ENCODE data around the gene EML4. TPM values are rescaled to one million over a fixed set of nuclear protein-coding genes. Genes with fewer than 3 reads are reported as not detected.

EML4 gene, protein sequence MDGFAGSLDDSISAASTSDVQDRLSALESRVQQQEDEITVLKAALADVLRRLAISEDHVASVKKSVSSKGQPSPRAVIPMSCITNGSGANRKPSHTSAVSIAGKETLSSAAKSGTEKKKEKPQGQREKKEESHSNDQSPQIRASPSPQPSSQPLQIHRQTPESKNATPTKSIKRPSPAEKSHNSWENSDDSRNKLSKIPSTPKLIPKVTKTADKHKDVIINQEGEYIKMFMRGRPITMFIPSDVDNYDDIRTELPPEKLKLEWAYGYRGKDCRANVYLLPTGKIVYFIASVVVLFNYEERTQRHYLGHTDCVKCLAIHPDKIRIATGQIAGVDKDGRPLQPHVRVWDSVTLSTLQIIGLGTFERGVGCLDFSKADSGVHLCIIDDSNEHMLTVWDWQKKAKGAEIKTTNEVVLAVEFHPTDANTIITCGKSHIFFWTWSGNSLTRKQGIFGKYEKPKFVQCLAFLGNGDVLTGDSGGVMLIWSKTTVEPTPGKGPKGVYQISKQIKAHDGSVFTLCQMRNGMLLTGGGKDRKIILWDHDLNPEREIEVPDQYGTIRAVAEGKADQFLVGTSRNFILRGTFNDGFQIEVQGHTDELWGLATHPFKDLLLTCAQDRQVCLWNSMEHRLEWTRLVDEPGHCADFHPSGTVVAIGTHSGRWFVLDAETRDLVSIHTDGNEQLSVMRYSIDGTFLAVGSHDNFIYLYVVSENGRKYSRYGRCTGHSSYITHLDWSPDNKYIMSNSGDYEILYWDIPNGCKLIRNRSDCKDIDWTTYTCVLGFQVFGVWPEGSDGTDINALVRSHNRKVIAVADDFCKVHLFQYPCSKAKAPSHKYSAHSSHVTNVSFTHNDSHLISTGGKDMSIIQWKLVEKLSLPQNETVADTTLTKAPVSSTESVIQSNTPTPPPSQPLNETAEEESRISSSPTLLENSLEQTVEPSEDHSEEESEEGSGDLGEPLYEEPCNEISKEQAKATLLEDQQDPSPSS
- total RNA-seq: 29.8 and 54.5 TPM in 2 replicates

DNA sequence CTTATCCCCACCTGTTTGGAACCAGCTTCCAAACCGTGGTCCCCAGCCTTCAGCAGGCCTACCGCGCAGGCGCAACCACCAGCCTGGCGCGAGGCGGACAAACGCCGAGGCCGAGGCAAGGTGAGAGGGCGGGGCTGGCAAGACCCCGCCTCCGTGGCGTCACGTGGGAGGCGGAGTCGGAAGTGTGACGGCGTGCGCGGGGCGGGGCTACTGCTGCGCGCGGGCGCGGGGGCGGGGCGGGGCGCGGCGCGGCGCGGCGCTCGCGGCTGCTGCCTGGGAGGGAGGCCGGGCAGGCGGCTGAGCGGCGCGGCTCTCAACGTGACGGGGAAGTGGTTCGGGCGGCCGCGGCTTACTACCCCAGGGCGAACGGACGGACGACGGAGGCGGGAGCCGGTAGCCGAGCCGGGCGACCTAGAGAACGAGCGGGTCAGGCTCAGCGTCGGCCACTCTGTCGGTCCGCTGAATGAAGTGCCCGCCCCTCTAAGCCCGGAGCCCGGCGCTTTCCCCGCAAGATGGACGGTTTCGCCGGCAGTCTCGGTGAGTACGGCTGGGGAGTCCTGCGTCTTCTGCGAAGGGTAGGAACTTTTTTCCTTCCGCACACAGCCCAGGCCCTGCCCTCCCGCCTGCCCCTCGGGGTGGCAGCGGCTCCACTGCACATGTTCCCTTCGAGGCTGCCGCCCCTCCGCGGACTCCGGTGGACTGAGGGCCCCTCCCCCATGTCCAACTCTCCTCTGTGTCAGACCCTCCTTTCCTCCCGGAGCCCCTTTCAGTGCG lies at the start of gene EML4:
EML4 (plus strand) TSS at position 254 of the 774 bp plus-strand sequence; CDS start at position 513, 259 bp downstream.

DNA sequence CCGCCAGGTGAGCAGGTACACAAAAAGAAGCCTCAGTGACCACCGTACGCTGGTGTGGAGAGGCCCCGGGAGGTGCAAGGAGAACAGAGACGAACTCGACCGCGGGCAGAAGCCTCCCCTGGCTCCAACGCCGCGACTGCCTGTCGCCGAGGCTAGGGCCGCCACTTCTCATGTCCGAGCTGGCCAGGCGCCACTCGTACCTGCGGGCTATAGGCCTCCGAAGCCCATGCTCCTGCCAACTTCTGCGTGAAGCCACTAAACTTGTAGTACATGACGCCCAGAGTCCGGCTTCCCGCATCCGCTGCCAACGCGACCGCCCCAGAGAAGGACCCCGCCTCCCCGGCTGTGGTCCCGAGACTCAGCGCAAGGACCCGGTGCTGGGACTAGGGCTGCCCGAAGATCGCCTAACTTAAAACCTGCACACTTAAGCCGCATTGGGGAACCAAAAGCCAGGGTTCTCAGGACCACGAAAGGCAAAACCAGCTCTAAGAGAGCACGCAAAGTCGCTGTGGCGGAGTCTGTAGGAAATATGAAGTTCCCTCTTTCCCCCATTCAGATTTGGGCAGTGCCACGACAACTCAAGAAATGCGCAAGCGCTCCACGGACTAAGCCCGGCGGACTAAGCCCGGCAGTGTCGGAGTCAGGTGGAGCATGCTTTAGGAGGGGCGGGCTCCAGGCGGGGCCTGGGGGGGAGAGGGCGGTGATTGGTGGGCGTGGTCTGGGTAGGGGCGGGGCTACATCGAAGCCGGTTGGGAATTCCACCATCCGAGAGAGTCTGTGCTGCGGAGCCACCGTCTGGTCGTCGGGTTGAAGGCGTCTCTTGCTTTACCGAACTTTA lies 192.0 kb downstream of the EML4 start, which contains the start of gene COX7A2L:
COX7A2L (minus strand) TSS at position 328 of the 838 bp plus-strand sequence; CDS start at position 272, 56 bp downstream.

Other genes starting within 250 kb of the EML4 start
- 26.4 and 26.5 TPM in 2 replicates for gene PKDCC, start 121.3 kb upstream of the EML4 start, total RNA-seq
- 147 and 160 TPM in 2 replicates for gene COX7A2L, start 191.9 kb downstream of the EML4 start, total RNA-seq